Measurements from ENCODE around the gene PHB1. TPM values are rescaled to one million over a fixed set of nuclear protein-coding genes. Genes with fewer than 3 reads are reported as not detected.
"Not testable (repeated sequence)": the region's sequence is repeated elsewhere in the genome, so short reads cannot be mapped to it uniquely, and the experiment has no call there.

Gene PHB1
- polyA plus RNA-seq, 4 donors, result 226 to 262 (median 238) TPM

- no peak for DNase-seq (ENCODE audit: low read depth in 4 of 4, low spot score in 2 of 4)
Observed at GRCh38 chr17:49381793-49382192, 32.9 kb downstream of the PHB1 start.

- no peak for DNase-seq (ENCODE audit: low read depth in 4 of 4, low spot score in 2 of 4)
Observed at GRCh38 chr17:49381033-49381432, 33.6 kb downstream of the PHB1 start.

DNA sequence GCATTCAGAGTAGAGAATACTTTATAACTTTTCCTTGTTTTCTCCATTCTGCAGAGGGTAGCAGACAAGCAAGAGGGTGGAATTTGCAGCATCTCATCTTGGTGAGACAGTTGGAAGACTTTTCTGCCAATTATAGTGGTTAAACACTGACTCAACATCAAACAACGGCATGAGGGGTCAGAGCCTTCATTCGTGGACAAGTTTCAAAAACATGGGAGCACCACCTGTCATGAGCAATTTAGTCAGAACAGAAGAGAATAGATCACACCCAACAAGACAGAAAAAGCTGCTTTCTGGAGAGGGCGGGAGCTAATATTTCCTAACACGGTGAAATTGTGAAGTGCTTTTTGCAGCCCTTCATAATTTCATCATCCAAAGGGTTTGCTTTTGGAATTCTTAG, 34.8 kb downstream of the PHB1 start:
- no peak for DNase-seq (ENCODE audit: low read depth in 4 of 4, low spot score in 2 of 4)

DNA sequence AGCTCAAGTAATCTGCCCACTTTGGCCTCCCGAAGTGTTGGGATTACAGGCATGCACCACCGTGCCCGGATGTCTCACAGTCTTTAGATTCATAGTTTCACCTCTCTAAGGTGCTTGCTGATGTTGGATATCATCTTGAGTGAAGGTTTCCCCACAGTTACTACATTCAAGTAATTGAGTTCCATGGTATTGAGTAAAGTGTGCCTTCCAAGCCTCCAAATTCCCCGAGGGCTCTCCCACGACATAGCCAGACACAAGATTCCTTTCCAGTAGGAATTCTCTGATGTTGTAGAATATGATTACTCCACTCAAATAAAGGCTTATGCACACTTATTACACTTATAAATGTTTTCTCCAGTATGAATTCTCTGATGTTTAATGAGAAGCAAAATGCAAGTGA, 36.4 kb downstream of the PHB1 start:
- no peak for DNase-seq (ENCODE audit: low read depth in 4 of 4, low spot score in 2 of 4)

- no peak for DNase-seq (ENCODE audit: low read depth in 4 of 4, low spot score in 2 of 4)
Observed at GRCh38 chr17:49375544-49375943, 39.1 kb downstream of the PHB1 start.

DNA sequence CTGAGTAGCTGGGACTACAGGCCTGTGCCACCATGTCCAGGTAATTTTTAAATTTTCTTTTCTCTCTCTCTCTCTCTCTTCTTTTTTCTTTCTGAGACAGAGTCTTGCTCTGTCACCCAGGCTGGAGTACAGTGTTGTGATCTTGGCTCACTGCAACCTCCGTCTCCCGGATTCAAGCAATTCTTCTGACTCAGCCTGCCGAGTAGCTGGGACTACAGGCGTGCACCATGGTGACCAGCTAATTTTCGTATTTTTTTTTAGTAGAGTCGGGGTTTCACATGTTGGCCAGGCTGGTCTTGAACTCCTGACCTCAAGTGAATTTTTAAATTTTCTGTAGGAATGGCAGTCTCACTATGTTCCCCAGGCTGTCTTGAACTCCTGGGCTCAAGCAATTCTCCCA, 41.6 kb downstream of the PHB1 start:
- no peak for DNase-seq (ENCODE audit: low read depth in 4 of 4, low spot score in 2 of 4)

GRCh38 chr17:49372425-49372824, 42.3 kb downstream of the PHB1 start:
- no peak for DNase-seq (ENCODE audit: low read depth in 4 of 4, low spot score in 2 of 4)

GRCh38 chr17:49370971-49371834, 43.5 kb downstream of the PHB1 start:
- no peak for DNase-seq (ENCODE audit: low read depth in 4 of 4, low spot score in 2 of 4)

GRCh38 chr17:49369760-49370159, 44.9 kb downstream of the PHB1 start:
- no peak for DNase-seq (ENCODE audit: low read depth in 4 of 4, low spot score in 2 of 4)

DNA sequence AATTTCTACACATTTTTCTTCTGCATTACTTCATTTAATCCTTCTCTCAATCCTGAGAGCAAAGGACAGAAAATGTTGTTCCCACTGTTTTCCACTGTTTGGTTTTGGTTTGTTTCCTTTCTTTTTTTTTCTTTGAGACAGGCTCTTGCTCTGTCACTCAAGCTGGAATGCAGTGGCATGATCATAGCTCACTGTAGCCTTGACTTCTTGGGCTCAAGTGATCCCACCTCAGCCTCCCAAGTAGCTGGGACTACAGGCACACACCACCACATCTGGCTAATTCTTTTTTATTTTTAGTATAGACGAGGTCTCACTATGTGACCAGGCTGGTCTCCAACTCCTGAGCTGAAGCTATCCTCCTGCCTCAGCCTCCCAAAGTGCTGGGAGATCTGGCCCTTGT, 45.6 kb downstream of the PHB1 start:
- no peak for DNase-seq (ENCODE audit: low read depth in 4 of 4, low spot score in 2 of 4)

DNA sequence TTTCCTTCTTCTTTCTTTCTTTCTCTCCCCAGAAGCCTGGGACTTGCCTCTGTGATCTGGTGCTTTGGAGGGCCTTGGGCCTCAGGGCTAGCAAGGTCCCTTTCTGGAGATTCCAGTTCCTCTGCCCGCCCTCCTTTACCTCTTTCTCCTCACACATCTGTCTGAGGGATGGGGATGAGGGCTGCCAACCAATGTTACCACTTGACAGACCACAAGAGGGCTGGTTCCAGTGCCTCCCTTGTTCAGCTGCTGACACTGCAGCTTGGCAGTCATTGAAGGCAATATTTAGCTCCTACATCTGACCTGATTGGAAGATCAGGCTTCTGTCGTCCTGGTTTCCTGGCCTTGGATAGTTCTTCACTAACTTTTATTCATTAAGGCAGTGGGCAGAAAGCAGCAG, 49.0 kb downstream of the PHB1 start:
- DNase-seq (ENCODE audit: low read depth in 4 of 4, low spot score in 2 of 4), result no peak

GRCh38 chr17:49365126-49365525, 49.6 kb downstream of the PHB1 start:
- not testable (repeated sequence) for DNase-seq (ENCODE audit: low read depth in 4 of 4, low spot score in 2 of 4)

DNA sequence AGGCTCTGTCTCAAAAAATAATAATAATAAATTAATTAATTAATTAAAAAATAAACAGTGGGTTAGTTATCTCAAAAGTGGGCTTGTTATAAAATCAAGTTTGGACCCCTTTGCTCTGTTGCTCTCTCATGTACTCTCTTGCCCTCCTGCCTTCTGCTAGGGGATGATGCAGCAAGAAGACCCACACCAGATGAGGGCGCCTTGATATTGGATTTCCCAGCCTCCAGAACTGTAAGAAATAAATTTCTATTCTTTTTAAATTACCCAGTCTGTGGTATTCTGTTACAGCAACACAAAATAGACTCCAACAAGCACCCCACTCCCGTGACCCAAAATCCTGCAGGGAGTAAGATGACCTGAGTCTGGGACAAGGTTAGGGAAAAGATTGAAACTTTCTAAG, 50.6 kb downstream of the PHB1 start:
- no peak for DNase-seq (ENCODE audit: low read depth in 4 of 4, low spot score in 2 of 4)

GRCh38 chr17:49363251-49363650, 51.4 kb downstream of the PHB1 start:
- DNase-seq (ENCODE audit: low read depth in 4 of 4, low spot score in 2 of 4), result no peak

- DNase-seq (ENCODE audit: low read depth in 4 of 4, low spot score in 2 of 4), result no peak
Observed at GRCh38 chr17:49362723-49363117, 52.0 kb downstream of the PHB1 start.

- DNase-seq (ENCODE audit: low read depth in 4 of 4, low spot score in 2 of 4), result peak; percentile 76 to 86 (median 85)
Observed at GRCh38 chr17:49361902-49362722, 52.6 kb downstream of the PHB1 start, which contains the start of gene ZNF652. ZNF652 (minus strand) TSS chr17:49362250; CDS start chr17:49317725, 44,525 bp downstream.

GRCh38 chr17:49361129-49361901, 53.4 kb downstream of the PHB1 start:
- DNase-seq (ENCODE audit: low read depth in 4 of 4, low spot score in 2 of 4), result peak in 2 of 4 donors; percentile 26 to 53

DNA sequence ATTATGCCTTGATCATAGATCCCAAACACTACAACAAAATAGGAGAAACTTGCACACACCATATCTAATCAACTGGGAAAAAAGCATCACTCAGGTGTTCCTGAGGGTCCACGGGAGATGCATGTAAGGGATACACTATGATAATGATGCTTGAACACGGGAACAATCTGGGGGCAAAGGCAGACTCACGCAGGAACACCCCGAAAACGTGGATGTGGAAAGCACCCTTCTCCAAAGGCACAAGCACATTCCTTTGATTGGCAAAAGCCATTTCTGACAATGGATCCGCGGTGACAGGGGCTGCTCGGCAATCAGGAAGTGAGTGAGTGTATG, 53.9 kb downstream of the PHB1 start:
- DNase-seq (ENCODE audit: low read depth in 4 of 4, low spot score in 2 of 4), result no peak

DNA sequence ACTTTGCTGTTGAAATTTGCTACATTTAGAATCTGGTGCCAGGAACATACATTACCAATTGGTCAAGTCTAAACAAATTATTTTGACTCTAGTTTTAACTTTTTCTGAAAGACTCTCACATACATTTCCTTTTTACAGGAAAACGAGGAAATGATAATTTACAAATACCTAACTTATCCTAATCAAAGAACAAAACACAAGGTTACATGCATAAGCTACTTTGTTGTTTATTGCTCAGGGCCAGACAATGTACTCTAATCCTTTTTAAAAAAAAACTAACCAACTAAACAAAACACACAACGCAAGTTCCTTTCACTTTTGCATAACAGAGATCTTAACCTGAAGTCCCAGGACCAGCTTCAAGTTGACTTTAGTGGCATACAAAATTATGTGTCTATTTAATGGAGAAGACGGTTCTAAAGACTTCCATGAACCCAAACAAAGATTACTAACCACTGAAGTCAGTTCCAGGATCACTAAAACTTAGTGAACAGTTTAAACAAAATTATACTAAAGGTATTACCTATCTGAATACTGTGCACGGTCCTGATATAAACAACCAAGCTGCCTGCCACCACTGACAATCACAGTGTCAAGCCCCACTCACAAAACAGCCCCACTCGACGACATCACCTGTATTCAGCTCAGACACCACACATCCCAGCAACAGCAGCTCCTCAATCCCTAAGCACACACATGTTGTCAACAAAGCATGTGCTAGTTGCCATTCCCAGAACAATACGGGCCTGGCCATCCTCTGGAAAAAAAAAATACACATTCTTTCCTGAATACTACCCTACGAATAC, 54.5 kb downstream of the PHB1 start:
- no peak for DNase-seq (ENCODE audit: low read depth in 4 of 4, low spot score in 2 of 4)

DNA sequence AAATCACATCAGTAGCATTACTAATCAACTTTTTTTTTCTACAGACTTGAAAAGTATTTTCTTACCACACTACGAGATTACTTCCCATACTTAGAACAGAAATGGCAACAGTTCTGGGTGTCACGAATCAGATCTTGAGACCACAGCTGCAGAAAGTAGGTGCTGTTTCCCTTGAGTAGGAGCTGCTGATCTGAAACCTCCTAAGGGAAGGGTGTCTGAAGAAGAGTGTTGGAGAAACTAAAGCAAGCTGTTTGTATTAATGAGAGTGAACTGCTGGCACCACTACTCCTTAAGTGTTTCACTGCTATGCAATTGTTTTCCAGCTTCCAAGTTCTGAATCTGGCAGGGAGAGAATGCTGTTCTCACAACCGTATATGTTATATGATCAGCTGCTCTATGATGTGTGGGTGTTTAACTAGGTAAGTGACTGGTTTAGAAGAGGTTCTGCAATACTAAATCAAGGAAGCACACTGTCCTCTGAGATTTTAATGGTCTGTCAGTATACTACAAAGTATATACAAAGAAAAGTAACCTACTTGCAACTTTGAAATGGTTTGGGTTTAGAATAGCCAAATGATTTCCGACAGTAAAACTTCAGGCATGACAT, 55.9 kb downstream of the PHB1 start:
- no peak for DNase-seq (ENCODE audit: low read depth in 4 of 4, low spot score in 2 of 4)
